Measurements from ENCODE around the gene DSC1.

GRCh38 chr18:31129398-31130115 lies 33.1 kb downstream of the DSC1 start:
- TF ChIP-seq, protein P1, sequence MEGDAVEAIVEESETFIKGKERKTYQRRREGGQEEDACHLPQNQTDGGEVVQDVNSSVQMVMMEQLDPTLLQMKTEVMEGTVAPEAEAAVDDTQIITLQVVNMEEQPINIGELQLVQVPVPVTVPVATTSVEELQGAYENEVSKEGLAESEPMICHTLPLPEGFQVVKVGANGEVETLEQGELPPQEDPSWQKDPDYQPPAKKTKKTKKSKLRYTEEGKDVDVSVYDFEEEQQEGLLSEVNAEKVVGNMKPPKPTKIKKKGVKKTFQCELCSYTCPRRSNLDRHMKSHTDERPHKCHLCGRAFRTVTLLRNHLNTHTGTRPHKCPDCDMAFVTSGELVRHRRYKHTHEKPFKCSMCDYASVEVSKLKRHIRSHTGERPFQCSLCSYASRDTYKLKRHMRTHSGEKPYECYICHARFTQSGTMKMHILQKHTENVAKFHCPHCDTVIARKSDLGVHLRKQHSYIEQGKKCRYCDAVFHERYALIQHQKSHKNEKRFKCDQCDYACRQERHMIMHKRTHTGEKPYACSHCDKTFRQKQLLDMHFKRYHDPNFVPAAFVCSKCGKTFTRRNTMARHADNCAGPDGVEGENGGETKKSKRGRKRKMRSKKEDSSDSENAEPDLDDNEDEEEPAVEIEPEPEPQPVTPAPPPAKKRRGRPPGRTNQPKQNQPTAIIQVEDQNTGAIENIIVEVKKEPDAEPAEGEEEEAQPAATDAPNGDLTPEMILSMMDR (IDR thresholded peaks at IDR 0.05), result no peak
- no peak for TF ChIP-seq POLR2A (IDR thresholded peaks at IDR 0.05)

Data from Peyer's patch (tissue), 4 donors.